ENCODE results near the gene OXA1L.

DNA sequence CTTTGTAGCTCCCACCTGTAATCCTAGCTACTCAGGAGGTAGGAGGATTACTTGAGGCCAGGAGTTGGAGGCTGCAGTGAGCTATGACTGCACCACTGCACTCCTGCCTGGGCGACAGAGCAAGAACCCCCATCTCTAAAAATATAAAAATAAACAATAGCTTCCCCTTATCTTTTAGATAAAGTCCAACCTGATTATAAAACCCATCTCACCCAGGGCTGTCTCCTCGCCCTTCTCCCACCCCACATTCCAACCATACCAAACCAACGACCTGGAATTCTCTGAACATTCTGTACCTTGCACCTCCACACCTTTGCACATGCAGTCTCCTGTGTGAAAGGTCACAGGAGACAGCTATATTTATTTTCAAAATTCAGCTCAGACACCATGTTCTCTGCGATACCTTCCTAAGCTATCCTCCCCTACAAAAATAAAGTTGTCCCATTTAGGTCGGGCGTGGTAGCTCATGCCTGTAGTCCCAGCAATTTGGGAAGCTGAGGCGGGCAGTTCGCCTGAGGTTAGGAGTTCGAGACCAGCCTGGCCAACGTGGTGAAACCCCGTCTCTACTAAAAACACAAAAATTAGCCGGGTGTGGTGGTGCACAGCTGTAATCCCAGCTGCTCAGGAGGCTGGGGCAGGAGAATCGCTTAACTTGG is 41.1 kb downstream of the OXA1L start:
- TF ChIP-seq CTCF (IDR thresholded peaks at IDR 0.05; ENCODE audit: poor library complexity) (no peak), EZH2 (IDR thresholded peaks at IDR 0.05; ENCODE audit: borderline replicate concordance) (no peak)

All from hepatocyte (in vitro differentiated cells).